Activated naive CD4-positive, alpha-beta T cell treated with anti-CD3 and anti-CD28 coated beads for 36 hours (primary cell): ENCODE data around the gene IFNL3. TPM values are rescaled to one million over a fixed set of nuclear protein-coding genes. Genes with fewer than 3 reads are reported as not detected.
"Not testable (repeated sequence)": the region's sequence is repeated elsewhere in the genome, so short reads cannot be mapped to it uniquely, and the experiment has no call there.

Experiments used
- CTCF ChIA-PET: fragments of 350-600 bp; sonication (Branson Sonifier 250); formaldehyde crosslinking; loops from one replicate; lab custom pipeline; 2021; ENCODE audit warnings: antibody characterized with exemption; lab: Charles Lee
- DNase-seq: peaks from one replicate; pipeline ENCODE4 v3.0.0-alpha.2; 2020
- H3K27ac Mint-ChIP-seq: one replicate; pipeline ENCODE4 v1.8.0; 2021; ENCODE audit warnings: mild to moderate bottlenecking, mixed read lengths
- H3K27me3 Mint-ChIP-seq: one replicate; pipeline ENCODE4 v1.8.0; 2021; ENCODE audit warnings: low read depth, mixed read lengths
- H3K36me3 Mint-ChIP-seq: one replicate; pipeline ENCODE4 v1.8.0; 2021; ENCODE audit warnings: low read depth, mixed read lengths
- H3K4me1 Mint-ChIP-seq: one replicate; pipeline ENCODE4 v1.8.0; 2021; ENCODE audit warnings: low read depth, mixed read lengths
- H3K4me3 Mint-ChIP-seq: one replicate; pipeline ENCODE4 v1.8.0; 2021; ENCODE audit warnings: mild to moderate bottlenecking, moderate library complexity, mixed read lengths
- H3K9me3 Mint-ChIP-seq: one replicate; pipeline ENCODE4 v1.8.0; 2021; ENCODE audit warnings: mixed read lengths
- intact Hi-C: fragments of 100-400 bp; cut with micrococcal nuclease; formaldehyde crosslinking; loops from one replicate; pipeline ENCODE4 v1.15.1; 2023
- total RNA-seq, 2 experiments: library from RNA; stranded (reverse); gene quantifications; one replicate each; pipeline ENCODE4 v1.2.3, GENCODE V29; 2021

IFNL3 gene
- total RNA-seq, 2 experiments from 2014 or later: 1.2 to 1.3 TPM

- Mint-ChIP-seq H3K36me3 (no peaks in the 10 kb centered on the region), H3K27me3 (peaks cover 5% of the 10 kb centered on the region), H3K27ac (no peak overlapping the region), H3K4me3 (no peak overlapping the region), H3K4me1 (peaks cover 7% of the 10 kb centered on the region), H3K9me3 (no peaks in the 10 kb centered on the region)
- intact Hi-C loops: no loop called here
- no peak for DNase-seq
- CTCF ChIA-PET: no interaction called here
Measured at GRCh38 chr19:39247701-39248664, 3.2 kb upstream of the IFNL3 start.

GRCh38 chr19:39246951-39247669 is 2.3 kb upstream of the IFNL3 start:
- peak overlapping the region; percentile 12 for H3K4me3 Mint-ChIP-seq
- H3K9me3 Mint-ChIP-seq: no peaks in the 10 kb centered on the region
- H3K36me3 Mint-ChIP-seq: no peaks in the 10 kb centered on the region
- peaks cover 5% of the 10 kb centered on the region for H3K27me3 Mint-ChIP-seq
- H3K4me1 Mint-ChIP-seq: peaks cover 6% of the 10 kb centered on the region
- H3K27ac Mint-ChIP-seq: no peak overlapping the region
- CTCF ChIA-PET: no interaction called here
- intact Hi-C loops: no loop called here
- DNase-seq: peak; percentile 36

GRCh38 chr19:39245166-39245565 is 360 bp upstream of the IFNL3 start:
- H3K36me3 Mint-ChIP-seq, H3K27me3 Mint-ChIP-seq, H3K4me1 Mint-ChIP-seq, DNase-seq, H3K27ac Mint-ChIP-seq, H3K4me3 Mint-ChIP-seq, H3K9me3 Mint-ChIP-seq, intact Hi-C loops, CTCF ChIA-PET: not testable (repeated sequence)

- CTCF ChIA-PET, H3K27me3 Mint-ChIP-seq, H3K9me3 Mint-ChIP-seq, DNase-seq, intact Hi-C loops, H3K36me3 Mint-ChIP-seq, H3K4me1 Mint-ChIP-seq, H3K4me3 Mint-ChIP-seq, H3K27ac Mint-ChIP-seq: not testable (repeated sequence)
Measured at GRCh38 chr19:39243741-39244140, 1.1 kb downstream of the IFNL3 start.

GRCh38 chr19:39240421-39240820 is 4.4 kb downstream of the IFNL3 start:
- CTCF ChIA-PET: no interaction called here
- no peak for DNase-seq
- Mint-ChIP-seq H3K27me3 (no peaks in the 10 kb centered on the region), H3K9me3 (no peaks in the 10 kb centered on the region), H3K4me3 (no peak overlapping the region), H3K36me3 (no peaks in the 10 kb centered on the region), H3K27ac (no peak overlapping the region), H3K4me1 (peaks cover 24% of the 10 kb centered on the region)
- intact Hi-C loops: no loop called here

GRCh38 chr19:39238944-39239343 is 5.9 kb downstream of the IFNL3 start:
- Mint-ChIP-seq H3K4me1 (peaks cover 24% of the 10 kb centered on the region), H3K27me3 (no peaks in the 10 kb centered on the region), H3K27ac (no peak overlapping the region), H3K9me3 (no peaks in the 10 kb centered on the region), H3K4me3 (no peak overlapping the region), H3K36me3 (no peaks in the 10 kb centered on the region)
- DNase-seq: no peak
- intact Hi-C loops: no loop called here
- CTCF ChIA-PET: interaction anchor here (0.6 kb wide), 1 partner anchor 117 kb away, joined by 3 read pairs; no protein-coding TSS in a partner anchor

GRCh38 chr19:39238209-39238608 is 6.6 kb downstream of the IFNL3 start:
- H3K4me3 Mint-ChIP-seq: peak overlapping the region; percentile 73
- CTCF ChIA-PET: interaction anchor here (0.6 to 1.2 kb wide), 4 partner anchors 20 to 276 kb away, joined by 3 to 6 read pairs (median 4); no protein-coding TSS in a partner anchor
- no peaks in the 10 kb centered on the region for H3K36me3 Mint-ChIP-seq
- no peaks in the 10 kb centered on the region for H3K27me3 Mint-ChIP-seq
- H3K27ac Mint-ChIP-seq: peak overlapping the region; percentile 79
- intact Hi-C loops: no loop called here
- peaks cover 24% of the 10 kb centered on the region for H3K4me1 Mint-ChIP-seq
- no peaks in the 10 kb centered on the region for H3K9me3 Mint-ChIP-seq
- DNase-seq: no peak

- Mint-ChIP-seq H3K4me3 (peak overlapping the region; percentile 73), H3K4me1 (peaks cover 24% of the 10 kb centered on the region), H3K27me3 (no peaks in the 10 kb centered on the region), H3K9me3 (no peaks in the 10 kb centered on the region), H3K27ac (peak overlapping the region; percentile 79), H3K36me3 (no peaks in the 10 kb centered on the region)
- DNase-seq: peak; percentile 74
- intact Hi-C loops: no loop called here
- CTCF ChIA-PET: interaction anchor here (0.9 to 1.2 kb wide), 3 partner anchors 19 to 174 kb away, joined by 3 to 4 read pairs (median 3); no protein-coding TSS in a partner anchor
Measured at GRCh38 chr19:39237200-39238184, 7.3 kb downstream of the IFNL3 start.

- intact Hi-C loops: no loop called here
- Mint-ChIP-seq H3K27me3 (no peaks in the 10 kb centered on the region), H3K27ac (no peak overlapping the region), H3K4me3 (no peak overlapping the region), H3K4me1 (peaks cover 24% of the 10 kb centered on the region), H3K36me3 (no peaks in the 10 kb centered on the region), H3K9me3 (no peaks in the 10 kb centered on the region)
- peak; percentile 25 for DNase-seq
- CTCF ChIA-PET: no interaction called here
Measured at GRCh38 chr19:39236527-39236926, 8.3 kb downstream of the IFNL3 start.

- intact Hi-C loops: no loop called here
- H3K27ac Mint-ChIP-seq: no peak overlapping the region
Measured at GRCh38 chr19:39232708-39233107, 12.1 kb downstream of the IFNL3 start.

GRCh38 chr19:39230096-39230764 is 14.6 kb downstream of the IFNL3 start:
- CTCF ChIA-PET: no interaction called here
- Mint-ChIP-seq H3K4me3 (no peak overlapping the region), H3K9me3 (no peaks in the 10 kb centered on the region), H3K36me3 (no peaks in the 10 kb centered on the region), H3K4me1 (no peaks in the 10 kb centered on the region), H3K27me3 (no peaks in the 10 kb centered on the region), H3K27ac (no peak overlapping the region)
- intact Hi-C loops: no loop called here
- no peak for DNase-seq

More at GRCh38 chr19:39232708-39233107, 12.1 kb downstream of the IFNL3 start:
- no peak for DNase-seq
- H3K36me3 Mint-ChIP-seq: no peaks in the 10 kb centered on the region
- no peaks in the 10 kb centered on the region for H3K9me3 Mint-ChIP-seq
- no peaks in the 10 kb centered on the region for H3K27me3 Mint-ChIP-seq
- no peak overlapping the region for H3K4me3 Mint-ChIP-seq
- peaks cover 15% of the 10 kb centered on the region for H3K4me1 Mint-ChIP-seq
- CTCF ChIA-PET: no interaction called here
